ENCODE data around the gene SDF4.

- TF ChIP-seq EZH2 (IDR thresholded peaks at IDR 0.05; ENCODE audit: insufficient read depth, poor library complexity, severe bottlenecking) (no peak), EZH2phosphoT487 (IDR thresholded peaks at IDR 0.05; ENCODE audit: insufficient read depth, low read depth) (no peak)
Observed at GRCh38 chr1:1199141-1199960, 32.5 kb downstream of the SDF4 start.

Measured in GM23248 (cell line).